Osteocyte (in vitro differentiated cells): ENCODE results near the gene PCARE. TPM values are rescaled to one million over a fixed set of nuclear protein-coding genes. Genes with fewer than 3 reads are reported as not detected.

ENCODE experiments used
- DNase-seq: peaks from one replicate; pipeline ENCODE4 v3.0.0; 2021; ENCODE audit warnings: mixed read lengths; ENCODE audit not compliant: unreplicated experiment; ENCODE audit errors: extremely low spot score
- H3K27ac Mint-ChIP-seq: one replicate; pipeline ENCODE4 v1.8.0; 2021; ENCODE audit warnings: mild to moderate bottlenecking, mixed read lengths; ENCODE audit not compliant: unreplicated experiment
- H3K27me3 Mint-ChIP-seq: one replicate; pipeline ENCODE4 v1.8.0; 2021; ENCODE audit warnings: mixed read lengths; ENCODE audit not compliant: unreplicated experiment
- H3K36me3 Mint-ChIP-seq: one replicate; pipeline ENCODE4 v1.8.0; 2021; ENCODE audit warnings: mixed read lengths; ENCODE audit not compliant: unreplicated experiment
- H3K4me1 Mint-ChIP-seq: one replicate; pipeline ENCODE4 v1.8.0; 2021; ENCODE audit warnings: mixed read lengths; ENCODE audit not compliant: unreplicated experiment
- H3K4me3 Mint-ChIP-seq: one replicate; pipeline ENCODE4 v1.8.0; 2021; ENCODE audit warnings: mild to moderate bottlenecking, moderate library complexity, mixed read lengths; ENCODE audit not compliant: unreplicated experiment
- H3K9me3 Mint-ChIP-seq: one replicate; pipeline ENCODE4 v1.8.0; 2021; ENCODE audit warnings: mixed read lengths; ENCODE audit not compliant: unreplicated experiment
- CTCF ChIP-seq: fragments of 200-600 bp; sonication (generic); IDR thresholded peaks from 2 replicates; pipeline ENCODE4 v1.5.0; 2021; ENCODE audit warnings: antibody characterized with exemption, mild to moderate bottlenecking, moderate library complexity
- total RNA-seq: library from RNA; stranded (reverse); gene quantifications from 2 replicates; pipeline ENCODE4 v1.2.1, GENCODE V29; 2021

The PCARE gene
- total RNA-seq, 1 donor from 2014 or later = not detected

GRCh38 chr2:29023188-29023587 is 51.1 kb downstream of the PCARE start:
- Mint-ChIP-seq H3K27ac (no peak overlapping the region), H3K27me3 (peaks cover 11% of the 10 kb centered on the region), H3K4me1 (peaks cover 6% of the 10 kb centered on the region), H3K4me3 (no peak overlapping the region), H3K9me3 (no peaks in the 10 kb centered on the region), H3K36me3 (no peaks in the 10 kb centered on the region)
- no peak for DNase-seq
- TF ChIP-seq CTCF = no peak

- Mint-ChIP-seq H3K9me3 (no peaks in the 10 kb centered on the region), H3K4me1 (peaks cover 6% of the 10 kb centered on the region), H3K36me3 (no peaks in the 10 kb centered on the region), H3K4me3 (no peak overlapping the region), H3K27me3 (peaks cover 11% of the 10 kb centered on the region), H3K27ac (no peak overlapping the region)
- DNase-seq = no peak
- no peak for TF ChIP-seq CTCF
These were observed 51.6 kb downstream of the PCARE start for GRCh38 chr2:29022679-29023078.

GRCh38 chr2:29021886-29022285 is 52.4 kb downstream of the PCARE start:
- H3K27ac Mint-ChIP-seq = no peak overlapping the region
- H3K9me3 Mint-ChIP-seq = no peaks in the 10 kb centered on the region
- no peak for DNase-seq
- no peak overlapping the region for H3K4me3 Mint-ChIP-seq
- peaks cover 6% of the 10 kb centered on the region for H3K4me1 Mint-ChIP-seq
- H3K36me3 Mint-ChIP-seq = no peaks in the 10 kb centered on the region
- no peak for TF ChIP-seq CTCF
- H3K27me3 Mint-ChIP-seq = peaks cover 11% of the 10 kb centered on the region

- Mint-ChIP-seq H3K27me3 (peaks cover 11% of the 10 kb centered on the region), H3K36me3 (no peaks in the 10 kb centered on the region), H3K4me1 (peaks cover 26% of the 10 kb centered on the region), H3K27ac (no peak overlapping the region), H3K4me3 (no peak overlapping the region), H3K9me3 (no peaks in the 10 kb centered on the region)
- TF ChIP-seq CTCF = no peak
- no peak for DNase-seq
These were observed 56.4 kb downstream of the PCARE start for GRCh38 chr2:29017716-29018435.

GRCh38 chr2:29016504-29016903 is 57.8 kb downstream of the PCARE start:
- Mint-ChIP-seq H3K4me3 (no peak overlapping the region), H3K4me1 (peaks cover 25% of the 10 kb centered on the region), H3K9me3 (no peaks in the 10 kb centered on the region), H3K27me3 (peaks cover 11% of the 10 kb centered on the region), H3K27ac (no peak overlapping the region), H3K36me3 (no peaks in the 10 kb centered on the region)
- no peak for TF ChIP-seq CTCF
- no peak for DNase-seq
